SK-N-SH (cell line): ENCODE results near the gene TBCD.
"Not testable (repeated sequence)": the region's sequence is repeated elsewhere in the genome, so short reads cannot be mapped to it uniquely, and the experiment has no call there.

Experiments
- CTCF ChIP-seq: fragments of 200-600 bp; sonication (generic); IDR thresholded peaks from 2 replicates; pipeline ENCODE4 v1.6.1; 2017; ENCODE audit warnings: antibody characterized with exemption, mild to moderate bottlenecking, moderate library complexity
- ELF1 ChIP-seq: IDR thresholded peaks from 2 replicates; pipeline ENCODE4 v1.4.0; 2012
- EP300 ChIP-seq, 2 experiments: IDR thresholded peaks; 2 replicates each; pipeline versions ENCODE4 v1.4.0 to v1.6.1; 2012; ENCODE audit warnings: borderline replicate concordance in 1 of 2, low read depth in 1 of 2, low read length in 1 of 2
- GABPA ChIP-seq: IDR thresholded peaks from 2 replicates; pipeline ENCODE4 v1.4.0; 2012; ENCODE audit warnings: low read depth, mild to moderate bottlenecking
- MAX ChIP-seq: IDR thresholded peaks from 2 replicates; pipeline ENCODE4 v1.4.0; 2012; ENCODE audit warnings: low read depth
- POLR2AphosphoS5 ChIP-seq: IDR thresholded peaks from 2 replicates; pipeline ENCODE4 v1.6.1; 2012; ENCODE audit warnings: low read depth, low read length
- RAD21 ChIP-seq: IDR thresholded peaks from 2 replicates; pipeline ENCODE4 v1.6.1; 2012; ENCODE audit warnings: mild to moderate bottlenecking, low read length
- TEAD4 ChIP-seq: IDR thresholded peaks from 2 replicates; pipeline ENCODE4 v1.4.0; 2012; ENCODE audit warnings: mild to moderate bottlenecking, borderline replicate concordance; ENCODE audit not compliant: insufficient read depth
- ZBTB33 ChIP-seq: IDR thresholded peaks from 2 replicates; pipeline ENCODE4 v1.4.0; 2012; ENCODE audit warnings: low read depth, borderline replicate concordance

GRCh38 chr17:82955106-82955505 lies 203.2 kb downstream of the TBCD start:
- not testable (repeated sequence) for TF ChIP-seq EP300 (IDR thresholded peaks at IDR 0.05; ENCODE audit: borderline replicate concordance in 1 of 2, low read depth in 1 of 2, low read length in 1 of 2); CTCF; POLR2AphosphoS5; GABPA; RAD21; TEAD4; ZBTB33; MAX; ELF1
